HL-60/S4 treated with retinoic acid at 250 ng/mL for 4 days and 3 days (cell line): ENCODE results near the gene CYB5D1.
"Not testable (repeated sequence)": the region's sequence is repeated elsewhere in the genome, so short reads cannot be mapped to it uniquely, and the experiment has no call there.

Source experiments
- in situ Hi-C: fragments of 300-500 bp; cut with MboI; formaldehyde crosslinking; loops from 2 replicates; pipeline ENCODE4 v1.7.0; 2022; ENCODE audit warnings: low sequenced_read_pairs

The CYB5D1 gene, protein sequence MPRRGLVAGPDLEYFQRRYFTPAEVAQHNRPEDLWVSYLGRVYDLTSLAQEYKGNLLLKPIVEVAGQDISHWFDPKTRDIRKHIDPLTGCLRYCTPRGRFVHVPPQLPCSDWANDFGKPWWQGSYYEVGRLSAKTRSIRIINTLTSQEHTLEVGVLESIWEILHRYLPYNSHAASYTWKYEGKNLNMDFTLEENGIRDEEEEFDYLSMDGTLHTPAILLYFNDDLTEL

GRCh38 chr17:7857713-7858521 lies at the start of gene CYB5D1:
TSS of gene CYB5D1 (plus strand) at chr17:7858003. CDS start at chr17:7858135, 132 bp downstream.
- in situ Hi-C loops = no loop called here

GRCh38 chr17:7809086-7809790 lies 48.6 kb upstream of the CYB5D1 start:
- in situ Hi-C loops = no loop called here

GRCh38 chr17:7809791-7810343 lies 47.9 kb upstream of the CYB5D1 start:
- in situ Hi-C loops = not testable (repeated sequence)

GRCh38 chr17:7811251-7811650 lies 46.6 kb upstream of the CYB5D1 start:
- in situ Hi-C loops = no loop called here

DNA sequence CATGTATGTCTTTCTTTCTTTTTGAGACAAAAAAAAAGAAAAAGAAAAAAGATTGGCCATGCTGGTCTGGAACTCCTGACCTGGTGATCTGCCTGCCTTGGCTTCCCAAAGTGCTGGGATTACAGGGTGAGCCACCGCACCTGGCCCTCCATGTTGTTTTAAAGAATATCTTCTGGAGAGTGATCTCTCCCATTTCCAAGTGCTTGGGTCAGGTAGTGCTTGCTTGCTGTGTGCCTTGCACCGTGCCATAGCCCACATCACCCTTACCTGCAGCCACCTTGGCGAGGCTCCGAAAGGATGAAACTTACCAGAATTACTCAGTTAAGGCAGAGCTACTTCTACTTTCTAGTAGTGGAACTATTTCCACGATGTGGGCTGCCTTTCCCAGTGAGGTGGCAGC lies 42.8 kb upstream of the CYB5D1 start:
- in situ Hi-C loops = no loop called here

- in situ Hi-C loops = no loop called here
Measured at GRCh38 chr17:7816926-7817642, 40.7 kb upstream of the CYB5D1 start.

DNA sequence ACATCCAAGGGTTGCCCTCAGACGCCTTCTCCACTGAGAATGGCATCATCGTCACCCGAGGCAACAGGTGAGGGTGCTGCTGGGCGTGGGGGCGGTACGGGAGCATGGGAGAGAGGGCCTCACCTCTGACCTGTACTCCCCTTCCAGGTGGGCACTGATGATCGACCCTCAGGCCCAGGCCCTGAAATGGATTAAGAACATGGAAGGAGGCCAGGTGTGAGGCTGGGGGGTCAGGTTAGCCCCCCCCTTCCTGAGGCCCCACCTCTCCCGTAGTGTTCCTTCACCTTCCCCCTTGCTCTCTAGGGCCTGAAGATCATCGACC lies 40.2 kb upstream of the CYB5D1 start:
- in situ Hi-C loops = no loop called here

DNA sequence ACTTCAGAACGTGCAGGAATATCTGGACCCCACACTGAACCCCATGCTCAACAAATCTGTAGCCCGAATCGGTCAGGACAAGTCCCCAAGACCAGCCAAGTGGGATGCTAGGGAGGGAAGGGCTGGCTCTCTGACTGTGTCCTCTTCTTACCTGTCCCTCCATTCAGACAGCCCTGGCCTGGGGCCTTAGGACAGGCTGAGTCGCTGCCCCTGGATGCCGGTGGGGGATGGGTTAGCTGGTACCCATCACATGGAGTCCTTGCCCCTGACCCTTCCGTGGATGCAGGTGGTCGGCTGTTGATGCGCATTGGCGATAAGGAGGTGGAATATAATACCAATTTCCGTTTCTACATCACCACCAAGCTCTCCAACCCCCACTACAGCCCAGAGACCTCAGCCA lies 39.8 kb upstream of the CYB5D1 start:
- in situ Hi-C loops = no loop called here

DNA sequence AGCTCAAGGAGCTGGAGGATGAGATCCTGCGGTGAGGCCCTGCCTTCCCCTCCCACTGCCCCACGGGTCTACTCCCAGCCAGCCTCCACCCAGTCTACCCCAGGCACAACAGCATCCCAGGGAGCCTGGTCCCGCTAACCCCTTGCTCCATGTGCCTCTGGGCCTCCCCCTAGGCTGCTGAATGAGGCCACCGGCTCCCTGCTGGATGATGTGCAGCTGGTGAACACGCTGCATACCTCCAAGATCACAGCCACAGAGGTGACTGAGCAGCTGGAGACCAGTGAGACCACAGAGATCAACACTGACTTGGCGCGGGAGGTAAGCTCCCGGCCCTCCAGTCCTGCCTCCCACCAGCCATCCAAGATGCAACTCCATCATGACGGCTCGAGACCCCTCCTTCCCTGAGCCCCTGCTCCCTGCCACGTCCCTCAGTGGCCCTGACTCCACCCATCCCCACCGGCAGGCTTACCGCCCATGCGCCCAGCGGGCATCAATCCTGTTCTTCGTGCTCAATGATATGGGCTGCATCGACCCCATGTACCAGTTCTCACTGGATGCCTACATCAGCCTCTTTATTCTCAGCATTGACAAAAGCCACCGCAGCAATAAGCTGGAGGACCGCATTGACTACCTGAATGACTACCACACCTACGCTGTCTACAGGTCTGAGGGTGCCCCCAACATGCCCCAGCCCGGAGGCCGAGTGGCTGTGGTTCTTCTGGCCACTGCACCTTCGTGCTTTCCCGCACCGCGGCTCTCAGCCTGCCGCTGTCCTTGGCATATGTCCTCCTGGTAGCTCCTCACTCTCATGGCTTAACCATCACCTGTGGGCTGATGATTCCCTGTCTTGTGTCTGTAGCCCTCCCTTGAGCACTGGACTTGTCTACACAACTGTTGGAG lies 38.8 kb upstream of the CYB5D1 start:
- in situ Hi-C loops = no loop called here

- in situ Hi-C loops = no loop called here
Measured at GRCh38 chr17:7820231-7820630, 37.6 kb upstream of the CYB5D1 start.

GRCh38 chr17:7822126-7822525 lies 35.7 kb upstream of the CYB5D1 start:
- in situ Hi-C loops = no loop called here

DNA sequence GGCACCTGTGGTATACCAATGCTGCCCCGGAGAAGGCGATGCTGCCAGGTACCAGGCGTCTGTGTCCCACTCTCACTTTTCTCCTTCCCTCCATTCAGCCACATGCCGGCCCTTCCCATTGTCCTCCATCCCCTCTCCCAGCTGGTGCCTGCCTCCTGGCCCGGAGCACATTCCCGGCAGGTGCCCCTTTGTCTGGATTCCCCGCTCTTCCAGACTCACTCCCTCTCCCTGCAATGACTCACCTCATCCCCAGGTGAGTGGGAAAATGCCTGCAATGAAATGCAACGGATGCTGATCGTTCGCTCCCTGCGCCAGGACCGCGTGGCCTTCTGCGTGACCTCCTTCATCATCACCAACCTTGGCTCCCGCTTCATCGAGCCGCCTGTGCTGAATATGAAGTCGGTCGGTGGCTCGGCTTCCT lies 34.2 kb upstream of the CYB5D1 start:
- in situ Hi-C loops = no loop called here

GRCh38 chr17:7824021-7824924 lies 33.5 kb upstream of the CYB5D1 start:
- in situ Hi-C loops = no loop called here

DNA sequence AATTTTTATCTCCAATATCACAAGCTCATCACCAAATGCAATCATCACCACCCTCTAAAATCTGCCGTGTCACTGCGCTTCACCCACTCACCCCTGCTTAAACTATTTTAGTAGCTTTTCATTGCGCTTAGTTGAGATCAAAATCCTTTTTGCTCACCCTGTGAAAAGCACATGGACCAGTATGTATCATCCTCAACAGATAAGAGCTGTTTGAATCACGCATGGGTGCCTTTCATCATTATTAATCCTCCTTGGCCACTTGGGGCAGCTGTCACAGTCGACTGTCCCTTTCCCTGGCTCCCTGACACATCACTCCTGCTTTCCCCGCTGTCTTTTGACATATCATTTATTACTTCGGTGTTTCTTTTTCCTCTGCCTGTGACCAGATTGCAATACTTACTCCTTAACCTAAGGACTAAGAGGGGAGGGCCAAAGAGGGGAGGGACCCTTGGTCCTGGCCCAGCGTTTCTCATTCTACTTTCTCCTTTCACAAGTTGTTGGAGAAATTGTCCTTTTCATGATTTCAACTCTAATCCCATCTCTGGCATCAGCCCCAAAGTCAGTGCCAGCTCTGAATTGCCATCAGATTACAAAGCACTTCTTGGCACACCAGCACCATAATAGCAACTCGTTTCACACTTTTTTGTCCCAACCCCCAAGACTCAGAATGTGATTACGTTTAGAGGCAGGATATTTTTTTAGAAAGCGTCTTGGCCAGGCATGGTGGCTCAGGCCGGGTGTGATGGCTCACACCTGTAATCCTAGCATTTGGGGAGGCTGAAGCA lies 32.4 kb upstream of the CYB5D1 start:
- in situ Hi-C loops = no loop called here

DNA sequence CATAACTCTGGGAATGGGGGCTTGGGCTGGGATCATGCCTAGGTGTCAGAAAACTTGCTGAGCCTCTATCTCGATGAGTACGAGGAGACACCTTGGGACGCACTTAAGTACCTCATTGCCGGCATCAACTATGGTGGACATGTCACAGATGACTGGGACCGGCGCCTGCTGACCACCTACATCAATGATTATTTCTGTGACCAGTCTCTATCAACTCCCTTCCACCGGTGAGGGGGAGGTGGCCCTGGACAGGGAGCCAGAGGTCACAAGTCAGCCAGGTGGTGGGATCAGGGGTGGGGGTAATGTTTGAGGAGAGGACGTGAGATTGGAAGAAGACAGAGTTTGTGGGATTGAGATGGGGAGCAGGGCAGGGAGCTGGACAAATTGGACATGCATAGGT lies 27.2 kb upstream of the CYB5D1 start:
- in situ Hi-C loops = no loop called here

DNA sequence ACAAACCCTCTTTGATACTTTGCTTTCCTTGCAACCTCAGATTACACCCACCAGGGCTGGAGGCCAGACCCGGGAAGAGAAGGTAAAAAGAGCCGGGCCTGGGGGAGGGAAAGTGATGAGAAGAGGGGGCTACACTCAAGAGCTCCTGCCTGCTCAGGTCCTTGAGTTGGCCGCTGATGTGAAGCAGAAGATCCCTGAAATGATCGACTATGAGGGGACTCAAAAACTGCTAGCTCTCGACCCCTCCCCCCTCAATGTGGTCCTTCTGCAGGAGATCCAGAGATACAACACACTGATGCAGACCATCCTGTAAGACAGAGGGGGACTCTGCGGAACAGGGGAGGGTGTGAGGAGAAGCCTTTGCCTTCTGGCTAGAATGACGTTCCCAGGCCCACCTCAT lies 26.6 kb upstream of the CYB5D1 start:
- in situ Hi-C loops = no loop called here

DNA sequence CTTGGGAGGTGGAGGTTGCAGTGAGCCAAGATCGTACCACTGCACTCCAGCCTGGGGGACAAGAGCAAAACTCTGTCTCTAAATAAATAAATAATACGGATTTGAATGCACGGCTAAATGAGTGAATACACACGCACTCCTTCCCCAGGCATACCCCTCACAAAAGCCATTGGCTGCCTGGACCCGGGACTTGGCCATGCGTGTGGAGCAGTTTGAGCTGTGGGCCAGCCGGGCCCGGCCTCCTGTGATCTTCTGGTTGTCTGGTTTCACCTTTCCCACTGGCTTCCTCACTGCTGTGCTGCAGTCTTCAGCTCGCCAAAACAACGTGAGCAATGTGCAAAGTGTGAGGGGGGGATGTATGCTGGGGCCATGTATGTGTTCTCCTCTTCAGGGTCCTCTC lies 25.4 kb upstream of the CYB5D1 start:
- in situ Hi-C loops = no loop called here
